K562 (cell line): ENCODE measurements around the gene THAP2. TPM values are rescaled to one million over a fixed set of nuclear protein-coding genes. Genes with fewer than 3 reads are reported as not detected.
A peak's percentile ranks its signal among the peaks of the same experiment; 100 is the strongest.

ENCODE experiments used
- ADNP ChIP-seq: fragments of 200-800 bp; sonication (Bioruptor generic); IDR thresholded peaks from 2 replicates; pipeline ENCODE4 v1.6.1; 2016; ENCODE audit warnings: missing genetic modification characterization, missing compliant biosample characterization
- C11orf30 ChIP-seq: fragments of 450-650 bp; IDR thresholded peaks from 2 replicates; pipeline ENCODE4 v1.6.1; 2016; ENCODE audit warnings: low read depth, mild to moderate bottlenecking
- EGR1 ChIP-seq: fragments of 450-650 bp; conservative IDR thresholded peaks from 2 replicates; pipeline ENCODE4 v1.6.1; 2017; ENCODE audit warnings: mild to moderate bottlenecking
- ETV1 ChIP-seq: fragments of 450-650 bp; conservative IDR thresholded peaks from 2 replicates; pipeline ENCODE4 v1.6.1; 2016; ENCODE audit warnings: missing genetic modification characterization, control low read depth, low read depth, missing compliant biosample characterization
- ETV6 ChIP-seq, 3 experiments: fragments of 150-350 bp in 1 of 3; sonication (generic) in 1 of 3; formaldehyde crosslinking in 1 of 3; IDR thresholded peaks; 2 replicates each; pipeline versions ENCODE4 v1.6.1 to v1.8.0; 2014 to 2022; ENCODE audit warnings: borderline replicate concordance in 2 of 3, low read depth in 2 of 3, antibody characterized with exemption in 1 of 3, low read length in 1 of 3, mild to moderate bottlenecking in 1 of 3, missing genetic modification reagents in 1 of 3
- HINFP ChIP-seq: fragments of 450-650 bp; conservative IDR thresholded peaks from 2 replicates; pipeline ENCODE4 v1.6.1; 2016; ENCODE audit warnings: missing genetic modification characterization, low read depth, mild to moderate bottlenecking, control low read depth, missing compliant biosample characterization
- HSF4 ChIP-seq: fragments of 250-450 bp; sonication (Bioruptor Pico); IDR thresholded peaks from 2 replicates; pipeline ENCODE4 v2.1.2; 2022; ENCODE audit warnings: mild to moderate bottlenecking, moderate library complexity, borderline replicate concordance
- IRF1 ChIP-seq: sonication (generic); formaldehyde crosslinking; IDR thresholded peaks from 2 replicates; pipeline ENCODE4 v1.8.0; 2022; ENCODE audit warnings: missing genetic modification reagents, mild to moderate bottlenecking, borderline replicate concordance
- IRF9 ChIP-seq: fragments of 450-650 bp; IDR thresholded peaks from 2 replicates; pipeline ENCODE4 v1.6.1; 2016; ENCODE audit warnings: missing biosample characterization, missing genetic modification characterization
- MTF1 ChIP-seq: fragments of 250-450 bp; sonication (Bioruptor Pico); IDR thresholded peaks from 2 replicates; pipeline ENCODE4 v1.9.0; 2021; ENCODE audit warnings: moderate library complexity, mild to moderate bottlenecking, inconsistent platforms, borderline replicate concordance
- POLR3A ChIP-seq: IDR thresholded peaks from 2 replicates; pipeline ENCODE4 v1.6.1; 2011; ENCODE audit warnings: borderline replicate concordance, mild to moderate bottlenecking, moderate library complexity; ENCODE audit not compliant: insufficient read length, insufficient read depth; ENCODE audit errors: extremely low read depth
- RAD51 ChIP-seq: fragments of 450-650 bp; IDR thresholded peaks from 2 replicates; pipeline ENCODE4 v1.7.1; 2016; ENCODE audit warnings: low read depth, mild to moderate bottlenecking, borderline replicate concordance
- TEAD1 ChIP-seq, 2 experiments: fragments of 450-650 bp in 1 of 2; sonication (generic) in 1 of 2; formaldehyde crosslinking; IDR thresholded peaks; 2 replicates each; pipeline versions ENCODE4 v1.4.0 to v1.8.0; 2020 to 2022; ENCODE audit warnings: mild to moderate bottlenecking in 2 of 2, missing genetic modification reagents in 1 of 2
- TOE1 ChIP-seq, 2 experiments: fragments of 450-650 bp in 1 of 2; sonication (generic) in 1 of 2; formaldehyde crosslinking in 1 of 2; IDR thresholded peaks; 2 replicates each; pipeline versions ENCODE4 v1.7.1 to v1.8.0; 2016 to 2022; ENCODE audit warnings: borderline replicate concordance in 2 of 2, mild to moderate bottlenecking in 2 of 2, antibody characterized with exemption in 1 of 2, inconsistent platforms in 1 of 2, low read depth in 1 of 2, missing genetic modification reagents in 1 of 2, moderate library complexity in 1 of 2
- U2AF1 ChIP-seq: fragments of 200-400 bp; formaldehyde crosslinking; optimal IDR thresholded peaks from 2 replicates; pipeline ENCODE3; 2017; ENCODE audit warnings: mild to moderate bottlenecking, low read depth, low read length, moderate library complexity
- USF1 ChIP-seq: sonication (generic); formaldehyde crosslinking; IDR thresholded peaks from 2 replicates; pipeline ENCODE4 v1.9.0; 2022; ENCODE audit warnings: mild to moderate bottlenecking, missing genetic modification reagents
- ZBTB34 ChIP-seq: fragments of 250-450 bp; sonication (Bioruptor Pico); IDR thresholded peaks from 2 replicates; pipeline ENCODE4 v1.8.0; 2021; ENCODE audit warnings: mild to moderate bottlenecking, moderate library complexity
- ZNF280A ChIP-seq: fragments of 450-650 bp; IDR thresholded peaks from 2 replicates; pipeline ENCODE4 v1.6.1; 2018; ENCODE audit warnings: mild to moderate bottlenecking, low read depth; ENCODE audit not compliant: partially characterized antibody
- polyA plus RNA-seq, 8 experiments: library from polyadenylated mRNA; depleted of rRNA in 4 of 8; stranded (reverse) in 5 of 8; unstranded in 3 of 8; fragments of >200 nt; fragmentation: Nextera tagmentation in 2 of 8; fragmentation: Illumina TruSeq in 1 of 8; extraction: Ambion mirVana in 2 of 8; extraction: Trizol in 1 of 8; gene quantifications; 2 replicates each; pipeline versions ENCODE4 v1.2.1 to v1.2.3, GENCODE V29; 2011 to 2014; ENCODE audit warnings: inconsistent platforms in 1 of 8, missing spikeins in 1 of 8
- total RNA-seq, 7 experiments: library from RNA; depleted of rRNA in 6 of 7; stranded (reverse); fragments of >200 nt in 6 of 7; fragmentation: Illumina TruSeq in 2 of 7; extraction: Trizol in 2 of 7; gene quantifications; 2 replicates each; pipeline versions ENCODE4 v1.2.1 to v1.2.3, GENCODE V29; 2011 to 2021; ENCODE audit warnings: low replicate concordance in 1 of 7

The THAP2 gene
- total and polyA plus RNA-seq, 9 of the 15 experiments (the other 6 are each of a cell fraction or from before 2014, with no cell fraction given): 1.8 to 18.9 (median 7.3) TPM

- no peak for TF ChIP-seq RAD51
- TF ChIP-seq ADNP (tag): peak; percentile 94
- no peak for TF ChIP-seq U2AF1
- peak; percentile 60 for TF ChIP-seq C11orf30
- TF ChIP-seq EGR1: peak; percentile 41
- TF ChIP-seq TOE1 (IDR thresholded peaks at IDR 0.05; ENCODE audit: borderline replicate concordance): no peak
- TF ChIP-seq TOE1 (CRISPR knock-in tag; IDR thresholded peaks at IDR 0.05; ENCODE audit: borderline replicate concordance, low read depth): no peak
- no peak for TF ChIP-seq HINFP (tag)
- TF ChIP-seq ETV6 (IDR thresholded peaks at IDR 0.05; ENCODE audit: borderline replicate concordance in 1 of 2, low read depth in 2 of 2, low read length in 1 of 2): no peak
- TF ChIP-seq ETV6 (CRISPR knock-in tag; IDR thresholded peaks at IDR 0.05; ENCODE audit: borderline replicate concordance): no peak
- no peak for TF ChIP-seq ZNF280A
- no peak for TF ChIP-seq USF1
- TF ChIP-seq ETV1 (tag): no peak
- TF ChIP-seq ZBTB34: no peak
- no peak for TF ChIP-seq IRF9 (tag)
- no peak for TF ChIP-seq MTF1 (CRISPR knock-in tag)
- TF ChIP-seq IRF1 (CRISPR knock-in tag): no peak
- no peak for TF ChIP-seq TEAD1 (CRISPR knock-in tag; IDR thresholded peaks at IDR 0.05)
- no peak for TF ChIP-seq POLR3A
- TF ChIP-seq HSF4 (CRISPR knock-in tag): no peak
These were observed 21.3 kb downstream of the THAP2 start (continued) for GRCh38 chr12:71685312-71685906.
